ENCODE measurements around the gene FOXP1. TPM values are rescaled to one million over a fixed set of nuclear protein-coding genes. Genes with fewer than 3 reads are reported as not detected.

The FOXP1 gene
- total and polyA plus RNA-seq, 5 experiments from 2014 or later: 280 to 443 (median 382) TPM

DNA sequence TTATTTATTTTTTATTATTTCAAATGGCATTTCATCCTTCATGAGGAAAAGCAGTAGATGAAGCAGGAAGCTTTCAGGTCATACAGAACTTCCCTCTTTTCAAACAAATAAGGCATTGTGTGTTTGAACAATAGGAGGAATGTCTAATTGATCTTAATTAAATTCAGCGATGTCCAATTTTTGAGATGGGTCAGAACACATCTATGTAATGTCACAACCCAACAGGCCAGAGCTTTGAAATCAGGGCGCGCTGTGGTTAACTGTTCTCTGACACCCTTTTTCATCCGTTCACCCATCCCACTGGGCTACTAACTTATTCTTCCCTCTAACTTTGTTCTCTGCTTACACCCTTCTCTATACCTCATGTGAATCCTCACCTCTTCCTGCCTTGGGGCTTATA is 510.5 kb downstream of the FOXP1 start:
- H3K4me1 Mint-ChIP-seq: peaks cover 45 to 96% (median 95%) of the 10 kb centered on the region in 4 donors

DNA sequence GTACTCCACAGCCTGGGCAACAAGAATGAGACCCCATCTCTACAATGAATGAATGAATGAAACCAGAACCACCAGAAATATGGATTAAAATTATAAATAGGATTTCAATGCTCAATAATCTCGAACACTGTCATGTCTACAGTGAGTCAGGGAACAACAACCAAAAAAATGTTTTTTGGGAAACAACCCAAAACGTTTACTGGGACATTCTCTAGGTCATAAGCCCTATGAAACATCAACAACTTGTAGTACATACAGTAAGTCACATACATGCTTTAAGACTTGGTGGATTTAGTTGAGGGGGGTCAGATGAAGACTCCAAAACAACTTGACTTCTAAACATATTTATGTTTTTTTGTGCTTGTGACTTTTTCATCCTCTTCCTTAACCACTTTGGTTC is 511.2 kb downstream of the FOXP1 start:
- no peaks in the 10 kb centered on the region for H3K9me3 Mint-ChIP-seq
- H3K4me3 Mint-ChIP-seq: no peak overlapping the region
- ATAC-seq: no peak
- no peak for DNase-seq
- peaks cover 0 to 22% (median 0%) of the 10 kb centered on the region in 3 donors for H3K36me3 Mint-ChIP-seq
- POLR2A ChIA-PET: no interaction called here
- H3K4me1 Mint-ChIP-seq: peaks cover 40 to 95% (median 92%) of the 10 kb centered on the region in 4 donors
- no peaks in the 10 kb centered on the region for H3K27me3 Mint-ChIP-seq
- H3K27ac Mint-ChIP-seq: peak overlapping the region; percentile 51 to 94 (median 86)

More for the DNA sequence above, 510.5 kb downstream of the FOXP1 start:
- H3K27ac Mint-ChIP-seq: peak overlapping the region; percentile 46 to 94 (median 86)
- peaks cover 0 to 22% (median 0%) of the 10 kb centered on the region in 3 donors for H3K36me3 Mint-ChIP-seq
- H3K4me3 Mint-ChIP-seq: peak overlapping the region in 6 of 10 donors; percentile 0 to 42 (median 9)
- POLR2A ChIA-PET: no interaction called here
- no peak for ATAC-seq
- no peaks in the 10 kb centered on the region for H3K27me3 Mint-ChIP-seq
- H3K9me3 Mint-ChIP-seq: no peaks in the 10 kb centered on the region
- DNase-seq: no peak

- ATAC-seq (peak in 1 of 2 donors; percentile 4), DNase-seq (no peak)
- Mint-ChIP-seq H3K27ac (peak overlapping the region; percentile 61 to 88 (median 86)), H3K36me3 (peaks cover 0 to 19% (median 0%) of the 10 kb centered on the region in 3 donors), H3K9me3 (no peaks in the 10 kb centered on the region), H3K4me3 (peak overlapping the region in 9 of 10 donors; percentile 6 to 64 (median 51)), H3K27me3 (no peaks in the 10 kb centered on the region), H3K4me1 (peaks cover 41 to 95% (median 92%) of the 10 kb centered on the region in 4 donors)
- POLR2A ChIA-PET: interaction anchor here (0.9 to 1.2 kb wide), 4 partner anchors 31 to 440 kb away, joined by 3 to 4 read pairs (median 3); no protein-coding TSS in a partner anchor
Observed at GRCh38 chr3:71070497-71071463, 512.7 kb downstream of the FOXP1 start.

DNA sequence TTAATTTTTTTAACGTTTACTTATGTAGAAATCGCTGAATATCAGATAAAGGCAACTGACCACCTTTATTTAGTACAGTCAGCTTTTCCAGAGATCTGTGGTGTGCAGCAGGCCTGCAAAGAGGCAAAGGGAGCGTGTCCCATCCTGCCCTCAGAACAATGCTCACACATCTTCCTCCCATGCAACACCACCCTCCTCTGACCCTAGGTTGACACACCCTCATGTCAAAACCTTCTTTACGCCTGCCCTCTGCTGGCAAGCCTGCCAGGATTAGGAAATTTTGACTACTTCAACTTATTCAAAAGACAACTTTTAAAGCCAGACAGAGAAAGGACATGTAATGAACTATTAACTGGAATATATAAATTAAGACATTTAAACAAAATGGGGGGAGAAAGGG is 513.7 kb downstream of the FOXP1 start:
- Mint-ChIP-seq H3K36me3 (peaks cover 0 to 14% (median 0%) of the 10 kb centered on the region in 3 donors), H3K9me3 (no peaks in the 10 kb centered on the region), H3K4me1 (peaks cover 39 to 89% (median 86%) of the 10 kb centered on the region in 4 donors), H3K27me3 (no peaks in the 10 kb centered on the region), H3K27ac (peak overlapping the region; percentile 61 to 88 (median 86)), H3K4me3 (peak overlapping the region in 7 of 10 donors; percentile 19 to 53 (median 46))
- peak; percentile 34 to 39 for ATAC-seq
- peak; percentile 42 to 85 (median 64) for DNase-seq
- POLR2A ChIA-PET: interaction anchor here (0.9 to 1.4 kb wide), 3 partner anchors 35 to 441 kb away, joined by 3 to 4 read pairs (median 3); no protein-coding TSS in a partner anchor

DNA sequence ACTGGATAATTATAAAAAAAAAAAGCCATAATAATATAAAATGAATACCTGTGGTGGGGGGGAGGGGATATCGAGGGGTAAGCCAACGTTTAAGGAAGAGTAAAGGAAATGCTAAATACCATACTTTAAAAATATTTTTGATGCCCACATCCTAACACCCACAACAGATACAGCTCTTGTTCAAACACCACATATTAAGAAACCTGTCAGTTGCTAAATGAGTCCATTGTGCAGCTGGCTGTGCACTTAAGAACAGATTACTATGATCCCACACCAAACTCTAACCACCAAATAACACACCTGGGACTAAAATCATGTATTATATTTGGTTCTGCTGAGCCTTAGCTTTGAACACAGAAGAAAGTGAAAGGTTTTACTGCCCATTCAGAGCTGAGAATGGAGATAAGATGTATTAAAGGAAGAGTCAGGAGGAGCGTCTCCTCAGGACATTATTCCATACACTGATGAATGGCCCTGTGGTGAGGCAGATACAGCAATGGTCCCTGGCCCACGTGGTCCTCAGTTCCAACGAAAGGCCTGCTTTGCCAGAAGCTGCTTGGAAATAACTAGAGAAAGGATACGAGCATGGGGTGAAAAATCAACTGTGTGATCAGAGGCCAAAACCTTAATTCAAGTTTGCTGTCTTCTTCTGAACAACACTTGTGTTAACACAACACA is 515.4 kb downstream of the FOXP1 start:
- Mint-ChIP-seq H3K9me3 (no peaks in the 10 kb centered on the region), H3K36me3 (peaks cover 0 to 5% (median 0%) of the 10 kb centered on the region in 3 donors), H3K27ac (peak overlapping the region; percentile 39 to 92 (median 84)), H3K27me3 (no peaks in the 10 kb centered on the region), H3K4me3 (peak overlapping the region in 9 of 10 donors; percentile 13 to 76 (median 49)), H3K4me1 (peaks cover 30 to 77% (median 72%) of the 10 kb centered on the region in 4 donors)
- DNase-seq (peak in 3 of 10 donors; percentile 23 to 62 (median 50)), ATAC-seq (peak in 1 of 2 donors; percentile 11)
- POLR2A ChIA-PET: interaction anchor here (0.6 to 1.4 kb wide), 3 partner anchors 33 to 329 kb away, joined by 4 to 6 read pairs (median 4); no protein-coding TSS in a partner anchor

- H3K36me3 Mint-ChIP-seq: peaks cover 0 to 2% (median 0%) of the 10 kb centered on the region in 3 donors
- H3K9me3 Mint-ChIP-seq: no peaks in the 10 kb centered on the region
- peaks cover 31 to 71% (median 63%) of the 10 kb centered on the region in 4 donors for H3K4me1 Mint-ChIP-seq
- POLR2A ChIA-PET: interaction anchor here (0.6 kb wide), 1 partner anchor 9 kb away, joined by 3 read pairs; no protein-coding TSS in a partner anchor
- no peaks in the 10 kb centered on the region for H3K27me3 Mint-ChIP-seq
- ATAC-seq: peak in 1 of 2 donors; percentile 9
- DNase-seq: peak in 4 of 10 donors; percentile 34 to 68 (median 35)
- H3K4me3 Mint-ChIP-seq: peak overlapping the region in 9 of 10 donors; percentile 89 to 97 (median 94)
- peak overlapping the region in 9 of 10 donors; percentile 93 to 99 (median 97) for H3K27ac Mint-ChIP-seq
Observed at GRCh38 chr3:71066849-71067261, 516.7 kb downstream of the FOXP1 start.

- Mint-ChIP-seq H3K27me3 (no peaks in the 10 kb centered on the region), H3K9me3 (no peaks in the 10 kb centered on the region), H3K4me1 (peaks cover 35 to 71% (median 61%) of the 10 kb centered on the region in 4 donors), H3K27ac (peak overlapping the region in 9 of 10 donors; percentile 93 to 99 (median 97)), H3K4me3 (peak overlapping the region in 9 of 10 donors; percentile 89 to 97 (median 94)), H3K36me3 (peaks cover 0 to 2% (median 0%) of the 10 kb centered on the region in 3 donors)
- peak in 1 of 2 donors; percentile 21 for ATAC-seq
- peak in 6 of 10 donors; percentile 30 to 58 (median 37) for DNase-seq
- POLR2A ChIA-PET: no interaction called here
Observed at GRCh38 chr3:71066356-71066755, 517.2 kb downstream of the FOXP1 start.

DNA sequence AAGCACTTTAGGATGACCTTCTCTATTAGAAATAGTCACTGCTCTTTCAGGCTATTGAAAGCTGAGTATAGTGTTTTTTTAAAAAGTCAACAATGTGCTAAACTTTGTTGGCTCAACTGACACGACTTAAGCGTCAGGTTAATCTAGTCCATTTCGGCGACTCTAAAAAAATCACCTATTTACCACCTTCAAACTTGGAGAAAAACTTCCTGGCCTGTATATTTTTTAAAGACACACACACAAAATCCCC is 517.8 kb downstream of the FOXP1 start:
- Mint-ChIP-seq H3K27me3 (no peaks in the 10 kb centered on the region), H3K36me3 (peaks cover 0 to 2% (median 0%) of the 10 kb centered on the region in 3 donors), H3K27ac (peak overlapping the region in 9 of 10 donors; percentile 93 to 99 (median 97)), H3K4me1 (peaks cover 36 to 71% (median 57%) of the 10 kb centered on the region in 4 donors), H3K9me3 (no peaks in the 10 kb centered on the region), H3K4me3 (peak overlapping the region in 9 of 10 donors; percentile 89 to 97 (median 94))
- POLR2A ChIA-PET: interaction anchor here (1.0 to 2.1 kb wide), 6 partner anchors 8 to 236 kb away, joined by 3 to 7 read pairs (median 6); no protein-coding TSS in a partner anchor
- DNase-seq (no peak), ATAC-seq (no peak)

DNA sequence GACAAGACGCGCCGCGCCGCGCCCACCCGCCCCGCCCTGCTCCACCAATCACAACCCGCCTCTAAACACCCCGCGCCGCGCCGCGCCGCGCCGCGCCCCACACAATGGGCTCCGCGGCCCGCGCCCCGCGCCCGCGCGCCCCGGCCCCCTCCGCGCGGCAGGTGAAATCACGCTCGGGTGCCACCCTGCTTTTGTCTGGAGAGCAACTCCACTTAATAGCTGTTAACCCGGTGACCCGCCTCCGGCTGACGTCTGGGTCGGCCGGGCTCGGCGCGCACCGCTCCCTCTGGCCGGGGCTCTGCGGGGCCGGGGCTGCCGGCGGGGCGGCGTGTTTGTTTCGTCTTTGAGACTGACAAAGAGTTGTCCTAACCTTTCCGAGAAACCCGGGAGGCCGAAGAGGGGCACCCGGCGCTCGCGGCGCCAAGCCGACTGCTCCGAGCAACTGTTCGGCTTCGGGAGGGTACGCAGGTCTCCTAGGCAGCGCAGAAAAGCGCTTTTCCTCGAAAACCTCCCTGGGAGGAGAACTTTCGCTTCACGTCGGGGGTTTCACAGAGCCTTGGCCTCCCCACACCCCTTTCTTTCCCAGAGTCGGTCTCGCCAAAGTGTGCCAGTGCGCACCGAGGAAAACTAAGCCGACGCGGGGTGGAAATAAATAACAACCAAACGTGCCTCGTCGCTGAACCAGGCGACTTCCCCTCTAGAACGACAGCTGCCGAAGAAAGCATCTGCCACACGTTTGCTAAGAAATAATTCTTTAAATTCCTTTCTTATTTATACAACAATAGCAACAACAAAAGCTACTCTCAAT is 518.4 kb downstream of the FOXP1 start:
- DNase-seq (peak; percentile 43 to 73 (median 58)), ATAC-seq (peak; percentile 43 to 50)
- H3K36me3 Mint-ChIP-seq: peaks cover 0 to 2% (median 0%) of the 10 kb centered on the region in 3 donors
- POLR2A ChIA-PET: interaction anchor here (1.0 to 2.9 kb wide), 11 partner anchors 8 to 518 kb away, joined by 3 to 24 read pairs (median 6); partner anchors contain the start of gene FOXP1
- H3K4me3 Mint-ChIP-seq: peak overlapping the region in 9 of 10 donors; percentile 89 to 97 (median 94)
- H3K27me3 Mint-ChIP-seq: no peaks in the 10 kb centered on the region
- H3K4me1 Mint-ChIP-seq: peaks cover 38 to 71% (median 55%) of the 10 kb centered on the region in 4 donors
- H3K27ac Mint-ChIP-seq: peak overlapping the region in 9 of 10 donors; percentile 93 to 99 (median 97)
- no peaks in the 10 kb centered on the region for H3K9me3 Mint-ChIP-seq

DNA sequence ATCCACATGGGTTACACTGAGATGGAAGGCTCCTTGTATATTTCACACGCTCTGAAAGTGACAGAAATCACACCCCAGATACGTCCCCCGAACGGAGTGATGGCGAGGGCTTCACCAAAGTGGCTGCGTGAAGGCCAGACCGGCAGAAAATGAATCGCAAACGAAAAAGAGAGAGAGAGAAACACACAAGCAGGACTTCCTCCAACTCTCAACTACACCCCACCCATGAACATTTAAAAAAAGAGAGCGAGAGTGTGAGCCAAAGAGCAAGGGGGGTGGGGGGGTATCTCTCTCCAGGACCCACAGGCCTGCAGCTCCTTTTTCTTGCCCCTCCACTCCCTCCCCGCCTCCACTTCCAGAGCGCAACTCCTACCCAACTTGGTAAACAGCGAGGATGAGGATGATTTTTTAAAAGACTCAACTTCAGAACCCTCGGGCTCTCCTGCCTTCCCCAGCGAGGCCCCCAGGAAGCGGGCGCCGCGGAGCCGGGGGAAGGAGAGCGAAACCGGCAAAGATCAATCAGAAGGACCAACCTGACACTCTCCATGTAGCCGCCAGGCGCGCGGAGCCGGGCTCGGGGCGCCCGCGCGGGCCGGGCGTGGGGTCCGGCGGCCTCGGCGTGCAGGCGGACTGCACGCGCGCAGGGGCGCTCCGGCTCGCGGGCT is 519.1 kb downstream of the FOXP1 start:
- Mint-ChIP-seq H3K27me3 (no peaks in the 10 kb centered on the region), H3K4me3 (no peak overlapping the region), H3K27ac (no peak overlapping the region), H3K4me1 (peaks cover 33 to 71% (median 50%) of the 10 kb centered on the region in 4 donors), H3K9me3 (no peaks in the 10 kb centered on the region), H3K36me3 (peaks cover 0 to 2% (median 0%) of the 10 kb centered on the region in 3 donors)
- POLR2A ChIA-PET: interaction anchor here (0.6 to 2.9 kb wide), 13 partner anchors 13 to 518 kb away, joined by 3 to 24 read pairs (median 4); partner anchors contain the start of gene FOXP1
- ATAC-seq (peak; percentile 51 to 60), DNase-seq (peak; percentile 38 to 86 (median 76))
